ENCODE measurements around the gene DGKB. TPM values are rescaled to one million over a fixed set of nuclear protein-coding genes. Genes with fewer than 3 reads are reported as not detected.

DGKB gene
- total RNA-seq, 1 experiment from 2014 or later: 0.12 TPM

- DNase-seq (ENCODE audit: low spot score): no peak
These were observed 141.6 kb downstream of the DGKB start for GRCh38 chr7:14760730-14761478.

DNA sequence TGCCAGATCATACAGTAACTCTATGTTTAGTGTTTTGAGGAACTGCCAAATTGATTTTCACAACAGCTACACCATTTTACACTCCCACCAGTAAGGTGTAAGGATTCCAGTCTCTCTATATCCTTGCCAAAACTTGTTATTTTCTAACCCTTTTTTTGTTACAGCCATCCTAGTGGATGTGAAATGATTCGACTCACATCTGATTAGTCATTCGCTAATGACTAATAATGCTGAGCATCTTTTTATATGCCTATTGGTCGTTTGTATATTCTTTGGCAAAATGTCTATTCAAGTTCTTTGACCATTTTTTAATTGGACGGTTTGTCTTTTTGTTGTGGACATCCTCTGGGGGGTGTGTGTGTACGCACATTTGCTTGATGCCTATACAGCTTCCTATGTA lies 142.8 kb downstream of the DGKB start:
- DNase-seq (ENCODE audit: low spot score): no peak

DNA sequence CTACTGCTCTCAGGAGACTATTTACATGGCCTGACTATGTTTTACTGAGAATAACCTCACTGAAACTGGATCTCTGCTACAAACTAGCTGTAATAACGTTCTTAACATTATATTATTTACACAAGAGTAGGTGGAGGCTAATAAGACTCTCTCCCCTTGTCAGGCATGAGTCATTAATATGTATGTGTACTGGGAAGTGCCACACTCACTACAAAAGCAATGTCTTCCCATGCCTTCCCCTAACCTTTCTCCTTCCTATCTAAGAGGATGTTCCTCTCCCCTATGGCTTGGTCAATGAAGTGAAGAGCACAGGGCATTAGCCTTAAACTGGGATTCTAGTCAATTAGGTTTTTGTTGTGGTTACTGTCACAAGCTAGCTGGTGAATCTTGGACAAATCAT lies 147.9 kb downstream of the DGKB start:
- peak; percentile 47 for DNase-seq (ENCODE audit: low spot score)

DNA sequence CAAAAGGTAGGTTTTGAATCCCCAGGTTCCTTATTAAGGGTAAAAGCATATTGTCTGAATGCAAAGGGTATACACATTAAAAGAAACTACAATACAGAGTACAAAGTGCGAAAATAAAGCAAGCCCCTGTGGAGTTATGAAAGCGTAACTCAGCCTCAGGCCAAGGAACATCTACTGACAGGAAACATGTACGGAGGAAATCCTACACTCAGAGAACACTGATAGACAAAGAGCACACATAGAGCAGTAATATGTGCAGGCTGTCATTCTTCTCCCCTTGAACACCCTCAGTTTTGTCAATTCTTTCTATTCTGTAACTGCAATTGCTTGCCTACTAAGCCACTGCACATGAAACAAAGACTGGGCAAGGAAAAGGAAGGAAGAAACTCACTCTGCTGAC lies 150.2 kb downstream of the DGKB start:
- DNase-seq (ENCODE audit: low spot score): no peak

GRCh38 chr7:14751461-14751860 lies 151.1 kb downstream of the DGKB start:
- no peak for DNase-seq (ENCODE audit: low spot score)

GRCh38 chr7:14748461-14748860 lies 154.1 kb downstream of the DGKB start:
- peak; percentile 78 for DNase-seq (ENCODE audit: low spot score)

DNA sequence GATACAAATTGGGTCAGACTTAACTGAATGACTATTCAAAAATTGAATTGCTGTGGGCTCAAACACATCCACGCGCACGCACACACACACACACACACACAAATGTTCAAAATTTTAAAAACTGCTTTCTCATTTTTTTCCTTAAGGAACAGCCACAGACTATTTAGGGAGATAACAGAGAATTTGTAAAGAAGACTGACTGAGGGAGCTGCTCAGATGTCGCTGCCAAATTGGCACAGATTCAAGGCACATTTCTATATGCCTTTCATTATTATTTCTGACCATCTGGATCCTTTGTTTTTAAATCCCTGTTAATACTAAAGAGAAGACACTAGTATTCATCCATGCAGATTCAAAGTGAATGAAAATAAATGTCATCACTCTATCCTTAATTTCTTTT lies 154.8 kb downstream of the DGKB start:
- DNase-seq (ENCODE audit: low spot score): no peak

GRCh38 chr7:14745076-14745475 lies 157.5 kb downstream of the DGKB start:
- DNase-seq (ENCODE audit: low spot score): no peak

DNA sequence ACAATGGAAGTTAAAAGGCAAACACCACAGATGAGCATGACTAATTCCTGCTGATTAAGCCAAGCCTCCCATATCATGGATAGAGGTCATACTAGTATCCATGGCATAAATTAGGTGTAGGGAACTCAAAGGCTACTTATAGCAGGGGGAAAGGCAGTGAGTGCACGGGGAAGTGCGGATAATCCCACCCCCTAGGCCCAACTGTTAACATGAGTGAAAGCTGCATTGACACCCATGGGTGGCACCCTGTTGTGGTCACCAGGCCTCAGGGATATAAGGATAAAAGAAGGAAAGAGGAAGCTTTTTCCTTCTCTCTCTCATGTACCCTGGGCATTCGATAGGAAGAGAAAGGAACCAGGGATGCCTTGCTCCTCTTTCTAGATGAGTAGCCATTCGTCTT lies 161.9 kb downstream of the DGKB start:
- DNase-seq (ENCODE audit: low spot score): no peak

DNA sequence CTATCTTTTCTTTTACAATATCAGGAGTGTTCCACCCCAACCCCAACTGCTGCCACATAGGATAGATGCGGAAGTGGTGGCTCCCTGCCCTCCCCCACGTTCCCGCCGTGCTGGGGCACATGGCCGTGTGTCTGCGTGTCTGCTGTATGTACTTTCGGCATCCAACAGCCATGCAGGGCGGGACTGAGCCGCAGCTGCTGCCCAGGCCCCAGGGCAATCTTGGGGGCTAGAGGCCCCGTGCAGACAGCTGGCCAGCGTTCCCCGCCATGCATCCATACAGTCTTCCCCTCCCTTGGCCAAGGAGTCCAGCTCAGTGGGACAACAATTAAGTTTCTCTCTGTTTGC lies 162.7 kb downstream of the DGKB start:
- no peak for DNase-seq (ENCODE audit: low spot score)

- DNase-seq (ENCODE audit: low spot score): peak; percentile 69
These were observed 163.2 kb downstream of the DGKB start for GRCh38 chr7:14739168-14739840.

- no peak for DNase-seq (ENCODE audit: low spot score)
These were observed 164.5 kb downstream of the DGKB start for GRCh38 chr7:14738086-14738485.

DNA sequence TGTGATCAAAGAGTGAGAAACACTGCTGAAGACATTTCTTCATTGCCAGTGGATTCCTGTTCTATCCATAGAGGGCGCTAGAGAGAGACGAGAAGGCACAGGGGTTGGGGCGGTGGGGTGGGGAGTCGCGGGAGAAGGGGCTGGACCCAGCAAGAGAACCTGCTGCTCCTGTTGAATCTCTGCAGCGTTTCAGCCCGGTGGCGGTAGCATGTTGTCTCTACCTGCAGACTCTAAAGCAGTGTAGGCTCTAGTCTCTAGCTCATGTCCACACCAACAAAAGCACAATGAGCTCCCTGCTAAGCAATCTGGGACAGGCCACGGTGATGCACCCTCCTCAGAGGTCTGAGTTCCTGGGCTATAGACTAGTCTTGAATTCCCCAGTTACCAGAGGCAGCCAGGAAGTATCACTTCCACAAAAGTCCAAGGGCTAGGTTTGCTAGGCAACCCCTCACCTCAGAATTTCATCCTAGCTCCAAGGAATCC lies 167.7 kb downstream of the DGKB start:
- DNase-seq (ENCODE audit: low spot score): peak; percentile 31

- DNase-seq (ENCODE audit: low spot score): no peak
These were observed 181.8 kb downstream of the DGKB start for GRCh38 chr7:14720785-14721184.

DNA sequence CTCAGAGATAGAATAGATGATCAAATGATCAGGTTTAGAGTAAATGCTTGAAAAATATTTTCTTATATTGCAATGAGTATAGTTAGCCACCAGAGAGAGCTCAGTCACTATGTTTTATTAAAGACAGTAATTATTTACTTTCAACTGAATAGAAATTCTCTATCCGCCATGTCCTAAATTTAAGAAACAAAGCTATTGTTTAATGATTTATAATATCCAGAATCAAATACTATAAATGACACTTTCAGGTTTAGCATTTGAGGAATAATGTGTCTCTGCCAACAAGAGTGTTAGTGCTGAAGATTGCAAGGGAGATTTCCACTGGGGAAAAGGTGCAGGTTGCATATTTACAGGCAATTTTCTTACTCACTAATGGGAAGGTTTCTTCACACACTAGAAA lies 184.7 kb downstream of the DGKB start:
- DNase-seq (ENCODE audit: low spot score): peak; percentile 37

DNA sequence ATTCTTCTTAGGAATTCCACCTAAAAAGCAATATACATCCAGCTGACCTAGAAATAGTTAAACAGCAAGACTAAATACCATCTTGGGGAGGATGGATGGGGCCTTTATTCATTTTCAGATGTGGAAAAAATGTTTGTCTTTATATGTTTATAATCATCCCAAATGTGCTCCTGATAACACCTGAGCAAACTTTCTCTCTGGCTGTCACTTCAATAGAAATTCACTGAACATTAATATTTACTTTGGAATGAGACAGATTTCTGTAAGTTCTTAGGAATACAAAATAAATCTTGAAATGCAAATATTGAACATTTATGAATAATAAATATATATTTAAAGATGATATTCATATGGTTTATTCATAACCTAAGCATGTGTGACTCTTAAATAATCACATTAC lies 185.4 kb downstream of the DGKB start:
- DNase-seq (ENCODE audit: low spot score): no peak

GRCh38 chr7:14714161-14714728 lies 188.3 kb downstream of the DGKB start:
- DNase-seq (ENCODE audit: low spot score): no peak

- DNase-seq (ENCODE audit: low spot score): peak; percentile 41
These were observed 204.3 kb downstream of the DGKB start for GRCh38 chr7:14698239-14698638.

DNA sequence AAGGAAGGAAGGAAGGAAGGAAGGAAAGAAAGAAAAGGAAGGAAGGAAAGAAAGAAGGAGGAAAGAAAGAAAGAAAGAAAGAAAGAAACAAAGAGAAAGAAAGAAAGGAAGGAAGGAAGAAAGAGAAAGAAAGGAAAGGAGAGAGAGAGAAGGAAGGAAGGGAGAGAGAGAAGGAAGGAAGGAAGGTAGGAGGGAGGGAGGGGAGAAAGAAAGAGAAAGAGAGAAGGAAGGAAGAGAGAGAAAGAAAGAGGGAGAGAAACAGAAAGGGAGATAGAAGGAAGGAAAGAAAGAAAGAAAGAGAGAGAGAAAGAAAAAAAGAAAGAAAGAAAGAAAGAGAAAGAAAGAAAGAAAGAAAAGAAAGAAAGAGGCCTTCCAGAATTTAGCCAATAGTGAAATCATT lies 204.9 kb downstream of the DGKB start:
- DNase-seq (ENCODE audit: low spot score): no peak

GRCh38 chr7:14691597-14692203 lies 210.9 kb downstream of the DGKB start:
- DNase-seq (ENCODE audit: low spot score): peak; percentile 56

DNA sequence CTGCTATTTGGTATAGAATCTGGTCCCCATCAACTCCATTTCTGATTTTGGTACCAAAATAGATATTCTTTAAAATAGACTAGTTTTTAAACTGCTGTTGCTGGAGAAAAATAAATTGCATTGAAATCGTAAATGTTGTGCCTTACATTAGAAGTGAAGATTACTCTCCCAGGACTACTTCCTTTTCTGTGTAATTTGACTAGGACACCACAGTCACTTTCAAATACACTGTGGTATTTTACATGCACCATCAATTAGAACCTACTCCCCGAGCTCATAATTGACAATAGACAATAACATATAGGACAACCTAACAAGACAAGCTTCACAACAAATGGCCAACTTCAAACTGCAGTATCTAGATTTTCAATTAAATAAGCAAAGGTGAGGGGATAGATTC lies 211.5 kb downstream of the DGKB start:
- DNase-seq (ENCODE audit: low spot score): no peak

GRCh38 chr7:14690486-14690885 lies 212.1 kb downstream of the DGKB start:
- no peak for DNase-seq (ENCODE audit: low spot score)

GRCh38 chr7:14690075-14690474 lies 212.5 kb downstream of the DGKB start:
- DNase-seq (ENCODE audit: low spot score): no peak
